HepG2 (cell line): ENCODE results near the gene CLUH.

Source experiments
- CEBPB ChIP-seq: IDR thresholded peaks from 2 replicates; pipeline ENCODE4 v1.6.1; 2011; ENCODE audit warnings: low read depth, low read length, improper control_type of control experiment, borderline replicate concordance
- CTCF ChIP-seq: sonication (generic); formaldehyde crosslinking; IDR thresholded peaks from 2 replicates; pipeline ENCODE4 v1.5.0; 2020; ENCODE audit warnings: mild to moderate bottlenecking, missing genetic modification reagents, moderate library complexity
- EZH2 ChIP-seq: conservative IDR thresholded peaks from 2 replicates; pipeline ENCODE4 v1.6.1; 2012; ENCODE audit warnings: mild to moderate bottlenecking, low read depth, low read length, moderate library complexity
- ZNF552 ChIP-seq: sonication (generic); formaldehyde crosslinking; IDR thresholded peaks from 2 replicates; pipeline ENCODE4 v1.9.0; 2022; ENCODE audit warnings: missing genetic modification reagents, mild to moderate bottlenecking, borderline replicate concordance
- ZNF569 ChIP-seq: sonication (generic); formaldehyde crosslinking; IDR thresholded peaks from 2 replicates; pipeline ENCODE4 v1.5.0; 2020; ENCODE audit warnings: mild to moderate bottlenecking, missing genetic modification reagents, moderate library complexity, borderline replicate concordance
- TF ChIP-seq, protein P1 (sequence below): IDR thresholded peaks from 2 replicates; pipeline ENCODE4 v1.6.1; 2018; ENCODE audit warnings: missing genetic modification reagents

DNA sequence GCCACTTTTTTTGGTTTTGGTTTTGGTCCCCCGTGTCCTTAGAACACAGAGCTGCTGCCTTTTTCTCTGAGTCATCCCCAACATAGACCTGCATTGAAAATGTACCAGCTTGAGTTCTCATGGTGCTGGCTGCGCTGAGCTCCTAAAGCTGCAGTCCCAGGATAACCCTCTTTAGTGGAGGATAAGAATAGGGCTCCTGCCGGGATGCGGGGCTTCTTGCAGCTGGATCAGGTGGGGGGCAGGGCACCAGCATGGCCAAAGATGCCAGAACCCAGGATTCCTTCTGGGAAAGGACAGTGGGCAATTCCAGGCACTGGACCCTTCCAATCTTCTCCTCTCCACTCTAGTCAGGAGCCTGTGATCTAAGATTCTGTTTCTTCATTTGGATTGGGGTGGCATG is 8.3 kb upstream of the CLUH start:
- TF ChIP-seq CEBPB (no peak), CTCF (CRISPR knock-in tag) (no peak), ZNF569 (CRISPR knock-in tag) (no peak), EZH2 (no peak), ZNF552 (CRISPR knock-in tag) (no peak)
- TF ChIP-seq, protein P1, sequence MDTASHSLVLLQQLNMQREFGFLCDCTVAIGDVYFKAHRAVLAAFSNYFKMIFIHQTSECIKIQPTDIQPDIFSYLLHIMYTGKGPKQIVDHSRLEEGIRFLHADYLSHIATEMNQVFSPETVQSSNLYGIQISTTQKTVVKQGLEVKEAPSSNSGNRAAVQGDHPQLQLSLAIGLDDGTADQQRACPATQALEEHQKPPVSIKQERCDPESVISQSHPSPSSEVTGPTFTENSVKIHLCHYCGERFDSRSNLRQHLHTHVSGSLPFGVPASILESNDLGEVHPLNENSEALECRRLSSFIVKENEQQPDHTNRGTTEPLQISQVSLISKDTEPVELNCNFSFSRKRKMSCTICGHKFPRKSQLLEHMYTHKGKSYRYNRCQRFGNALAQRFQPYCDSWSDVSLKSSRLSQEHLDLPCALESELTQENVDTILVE = no peak
